ENCODE results near the gene KRT16. TPM values are rescaled to one million over a fixed set of nuclear protein-coding genes. Genes with fewer than 3 reads are reported as not detected.
A peak's percentile ranks its signal among the peaks of the same experiment; 100 is the strongest.
"Not testable (repeated sequence)": the region's sequence is repeated elsewhere in the genome, so short reads cannot be mapped to it uniquely, and the experiment has no call there.

Gene KRT16
- total RNA-seq, 4 donors from 2014 or later = 65.7 to 772 (median 341) TPM

DNA sequence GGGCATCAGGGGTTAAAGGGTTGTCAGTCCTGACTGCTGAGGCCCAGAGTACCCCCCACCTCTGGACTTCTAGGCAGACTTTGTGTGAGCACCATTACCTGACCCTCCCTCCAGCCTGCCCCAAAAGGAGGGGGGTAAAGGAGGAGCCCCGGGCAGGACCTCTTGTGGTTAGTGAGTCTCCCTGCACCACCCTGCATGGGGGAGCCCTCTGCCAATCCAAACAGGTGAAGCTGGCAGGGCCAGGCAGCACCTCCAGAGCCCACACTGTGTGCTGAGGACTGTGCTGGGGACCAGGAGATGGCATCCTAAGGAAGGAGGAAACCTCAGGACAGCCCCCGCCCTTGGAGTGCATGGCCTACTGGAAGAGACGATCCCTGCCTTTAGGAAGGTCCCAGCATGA, 23.3 kb downstream of the KRT16 start:
- H3K4me1 ChIP-seq = peaks cover 37% of the 10 kb centered on the region
- no peak overlapping the region for H3K4me3 ChIP-seq
- no peak overlapping the region for H3K27ac ChIP-seq
- no peak for DNase-seq (ENCODE audit: low spot score in 2 of 2)
- H3K27me3 ChIP-seq = peaks cover 5% of the 10 kb centered on the region
- H3K36me3 ChIP-seq = no peaks in the 10 kb centered on the region
- 60% methylated on average over 3 of the region's 3 CpGs for WGBS
- H3K9me3 ChIP-seq = no peaks in the 10 kb centered on the region
- TF ChIP-seq, protein P1, sequence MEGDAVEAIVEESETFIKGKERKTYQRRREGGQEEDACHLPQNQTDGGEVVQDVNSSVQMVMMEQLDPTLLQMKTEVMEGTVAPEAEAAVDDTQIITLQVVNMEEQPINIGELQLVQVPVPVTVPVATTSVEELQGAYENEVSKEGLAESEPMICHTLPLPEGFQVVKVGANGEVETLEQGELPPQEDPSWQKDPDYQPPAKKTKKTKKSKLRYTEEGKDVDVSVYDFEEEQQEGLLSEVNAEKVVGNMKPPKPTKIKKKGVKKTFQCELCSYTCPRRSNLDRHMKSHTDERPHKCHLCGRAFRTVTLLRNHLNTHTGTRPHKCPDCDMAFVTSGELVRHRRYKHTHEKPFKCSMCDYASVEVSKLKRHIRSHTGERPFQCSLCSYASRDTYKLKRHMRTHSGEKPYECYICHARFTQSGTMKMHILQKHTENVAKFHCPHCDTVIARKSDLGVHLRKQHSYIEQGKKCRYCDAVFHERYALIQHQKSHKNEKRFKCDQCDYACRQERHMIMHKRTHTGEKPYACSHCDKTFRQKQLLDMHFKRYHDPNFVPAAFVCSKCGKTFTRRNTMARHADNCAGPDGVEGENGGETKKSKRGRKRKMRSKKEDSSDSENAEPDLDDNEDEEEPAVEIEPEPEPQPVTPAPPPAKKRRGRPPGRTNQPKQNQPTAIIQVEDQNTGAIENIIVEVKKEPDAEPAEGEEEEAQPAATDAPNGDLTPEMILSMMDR (IDR thresholded peaks at IDR 0.05) = no peak
- TF ChIP-seq EP300 (IDR thresholded peaks at IDR 0.05) (no peak), POLR2A (IDR thresholded peaks at IDR 0.05) (no peak), POLR2AphosphoS5 (IDR thresholded peaks at IDR 0.05) (no peak)

- Histone ChIP-seq H3K36me3 (no peaks in the 10 kb centered on the region), H3K9me3 (no peaks in the 10 kb centered on the region), H3K27ac (peak overlapping the region; percentile 71), H3K4me1 (peaks cover 34% of the 10 kb centered on the region), H3K27me3 (peaks cover 2% of the 10 kb centered on the region), H3K4me3 (peak overlapping the region; percentile 18)
- DNase-seq (ENCODE audit: low spot score in 2 of 2) = no peak
- 44% methylated on average over 4 of the region's 8 CpGs for WGBS
- TF ChIP-seq EP300 (IDR thresholded peaks at IDR 0.05) (no peak), POLR2AphosphoS5 (IDR thresholded peaks at IDR 0.05) (no peak), POLR2A (IDR thresholded peaks at IDR 0.05) (no peak)
- TF ChIP-seq, protein P1 (IDR thresholded peaks at IDR 0.05) = no peak
Observed at GRCh38 chr17:41588126-41588810, 24.3 kb downstream of the KRT16 start.

- Histone ChIP-seq H3K27ac (peak within 1 kb of the TSS; percentile 84), H3K4me1 (peaks cover 26% of the 10 kb centered on the region), H3K4me3 (peak within 1 kb of the TSS; percentile 49), H3K36me3 (no peaks in the 10 kb centered on the region), H3K9me3 (no peaks in the 10 kb centered on the region), H3K27me3 (no peaks in the 10 kb centered on the region)
- 51% methylated on average over 12 of the region's 15 CpGs for WGBS
- TF ChIP-seq POLR2AphosphoS5 (IDR thresholded peaks at IDR 0.05) = no peak
- TF ChIP-seq, protein P1 (IDR thresholded peaks at IDR 0.05) = no peak
- no peak for TF ChIP-seq EP300 (IDR thresholded peaks at IDR 0.05)
- no peak for TF ChIP-seq POLR2A (IDR thresholded peaks at IDR 0.05)
- DNase-seq (ENCODE audit: low spot score in 2 of 2) = no peak
Observed at GRCh38 chr17:41586863-41587495, 25.6 kb downstream of the KRT16 start, which contains the start of gene KRT14. Gene KRT14 (minus strand): TSS chr17:41586895. CDS start chr17:41586834, 61 bp downstream.

DNA sequence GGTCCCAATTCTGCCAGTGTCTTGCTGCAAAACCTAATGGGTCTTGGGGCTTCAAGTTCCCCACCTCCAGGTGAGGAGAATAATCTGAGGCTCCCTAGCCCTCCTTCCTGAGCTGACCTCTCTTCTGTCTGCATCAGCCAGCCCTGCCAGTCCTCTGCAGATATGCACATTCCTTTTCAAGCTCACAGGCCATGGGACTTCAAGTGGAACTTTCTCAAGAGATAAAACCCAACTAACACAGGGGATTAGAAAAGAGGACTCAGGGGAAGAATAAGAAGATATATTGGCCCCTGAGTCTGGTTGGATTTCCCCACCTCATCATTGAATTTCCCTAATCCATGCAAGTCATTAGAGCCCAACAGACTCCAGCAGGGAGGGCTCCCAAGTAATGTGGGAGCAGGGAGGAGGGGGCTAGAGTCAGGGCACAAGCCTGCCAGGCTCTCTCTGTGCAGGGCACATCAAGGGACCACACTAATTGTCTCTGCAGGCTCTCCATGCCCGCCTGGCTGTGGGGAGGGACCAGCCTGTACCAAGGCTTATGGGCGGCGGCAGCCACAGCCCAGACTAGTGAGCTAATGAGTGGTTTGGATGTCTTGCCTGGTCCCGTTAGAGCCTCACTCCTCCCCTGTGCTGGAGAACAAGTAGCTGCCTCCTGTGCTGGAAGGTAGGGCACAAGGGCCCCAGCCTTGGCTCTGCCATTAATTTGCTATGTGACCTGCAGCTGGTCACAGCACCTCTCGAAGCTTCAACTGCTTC, 27.1 kb downstream of the KRT16 start:
- DNase-seq (ENCODE audit: low spot score in 2 of 2) = no peak
- H3K36me3 ChIP-seq = no peaks in the 10 kb centered on the region
- H3K4me1 ChIP-seq = peaks cover 31% of the 10 kb centered on the region
- peak overlapping the region; percentile 84 for H3K27ac ChIP-seq
- WGBS = 31% methylated on average over 2 of the region's 5 CpGs
- no peaks in the 10 kb centered on the region for H3K27me3 ChIP-seq
- H3K9me3 ChIP-seq = no peaks in the 10 kb centered on the region
- peak overlapping the region; percentile 49 for H3K4me3 ChIP-seq
- TF ChIP-seq POLR2A (IDR thresholded peaks at IDR 0.05) = no peak
- no peak for TF ChIP-seq EP300 (IDR thresholded peaks at IDR 0.05)
- TF ChIP-seq, protein P1 (IDR thresholded peaks at IDR 0.05) = no peak
- TF ChIP-seq POLR2AphosphoS5 (IDR thresholded peaks at IDR 0.05) = no peak

- WGBS = 72% methylated on average over 8 of the region's 8 CpGs
Observed at GRCh38 chr17:41584331-41584927, 28.1 kb downstream of the KRT16 start.

More at GRCh38 chr17:41584331-41584927, 28.1 kb downstream of the KRT16 start:
- not testable (repeated sequence) for DNase-seq (ENCODE audit: low spot score in 2 of 2); H3K36me3 ChIP-seq; H3K9me3 ChIP-seq; H3K27me3 ChIP-seq
- Histone ChIP-seq H3K4me1 (peaks cover 39% of the 10 kb centered on the region), H3K4me3 (peak overlapping the region; percentile 49), H3K27ac (peak overlapping the region; percentile 84)
